GM20000 (cell line): ENCODE data around the gene PKP4.

ENCODE experiments used
- DNase-seq: peaks from one replicate; pipeline ENCODE4 v3.0.0; 2012; ENCODE audit warnings: low spot score
- TF ChIP-seq, protein P1 (sequence below): IDR thresholded peaks from 2 replicates; pipeline ENCODE4 v1.5.1; 2012; ENCODE audit warnings: mild to moderate bottlenecking, control low read depth; ENCODE audit errors: extremely low read depth, missing control alignments

Gene PKP4

DNA sequence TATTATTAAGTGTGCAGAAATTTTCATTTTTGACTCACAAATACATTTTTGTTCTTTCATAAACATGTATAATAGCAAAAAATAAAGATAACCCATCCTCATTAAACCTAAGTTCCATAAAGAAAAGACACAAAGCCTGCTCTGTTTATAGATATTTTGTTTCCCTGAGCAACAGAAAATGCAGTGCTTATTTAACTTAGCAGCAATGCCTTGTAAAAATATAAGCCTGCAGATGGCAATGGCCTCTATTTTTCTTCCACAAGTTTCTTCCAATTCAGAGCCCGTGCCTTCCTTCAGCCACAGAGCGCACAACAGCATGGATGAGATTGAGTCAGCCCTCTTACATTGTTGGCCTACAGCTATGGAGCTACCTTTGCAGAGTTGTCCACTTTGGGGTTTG, 43.6 kb downstream of the PKP4 start:
- TF ChIP-seq, protein P1, sequence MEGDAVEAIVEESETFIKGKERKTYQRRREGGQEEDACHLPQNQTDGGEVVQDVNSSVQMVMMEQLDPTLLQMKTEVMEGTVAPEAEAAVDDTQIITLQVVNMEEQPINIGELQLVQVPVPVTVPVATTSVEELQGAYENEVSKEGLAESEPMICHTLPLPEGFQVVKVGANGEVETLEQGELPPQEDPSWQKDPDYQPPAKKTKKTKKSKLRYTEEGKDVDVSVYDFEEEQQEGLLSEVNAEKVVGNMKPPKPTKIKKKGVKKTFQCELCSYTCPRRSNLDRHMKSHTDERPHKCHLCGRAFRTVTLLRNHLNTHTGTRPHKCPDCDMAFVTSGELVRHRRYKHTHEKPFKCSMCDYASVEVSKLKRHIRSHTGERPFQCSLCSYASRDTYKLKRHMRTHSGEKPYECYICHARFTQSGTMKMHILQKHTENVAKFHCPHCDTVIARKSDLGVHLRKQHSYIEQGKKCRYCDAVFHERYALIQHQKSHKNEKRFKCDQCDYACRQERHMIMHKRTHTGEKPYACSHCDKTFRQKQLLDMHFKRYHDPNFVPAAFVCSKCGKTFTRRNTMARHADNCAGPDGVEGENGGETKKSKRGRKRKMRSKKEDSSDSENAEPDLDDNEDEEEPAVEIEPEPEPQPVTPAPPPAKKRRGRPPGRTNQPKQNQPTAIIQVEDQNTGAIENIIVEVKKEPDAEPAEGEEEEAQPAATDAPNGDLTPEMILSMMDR, result no peak
- no peak for DNase-seq

- no peak for DNase-seq
- TF ChIP-seq, protein P1, result no peak
Measured at GRCh38 chr2:158501301-158501700, 44.5 kb downstream of the PKP4 start.

- TF ChIP-seq, protein P1, result no peak
- no peak for DNase-seq
Measured at GRCh38 chr2:158502974-158503373, 46.2 kb downstream of the PKP4 start.

DNA sequence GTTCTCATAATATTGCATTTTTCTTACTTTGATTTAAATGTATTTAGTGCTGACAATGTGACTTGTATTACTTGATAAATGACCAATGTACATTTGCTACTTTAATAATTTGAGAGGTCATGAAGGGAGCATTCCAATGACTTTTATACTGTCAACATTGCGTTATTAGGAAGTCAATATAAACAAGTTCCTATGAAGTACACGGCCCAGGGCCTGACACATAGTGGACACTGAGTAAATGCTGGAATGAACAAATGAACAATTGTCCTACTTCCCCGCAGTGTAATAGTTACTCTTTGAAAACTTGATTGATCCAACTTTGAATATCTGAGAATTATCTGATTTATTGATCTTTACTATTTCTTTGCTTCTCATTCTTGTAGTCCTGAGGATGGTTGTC, 47.3 kb downstream of the PKP4 start:
- TF ChIP-seq, protein P1, result no peak
- DNase-seq, result no peak

DNA sequence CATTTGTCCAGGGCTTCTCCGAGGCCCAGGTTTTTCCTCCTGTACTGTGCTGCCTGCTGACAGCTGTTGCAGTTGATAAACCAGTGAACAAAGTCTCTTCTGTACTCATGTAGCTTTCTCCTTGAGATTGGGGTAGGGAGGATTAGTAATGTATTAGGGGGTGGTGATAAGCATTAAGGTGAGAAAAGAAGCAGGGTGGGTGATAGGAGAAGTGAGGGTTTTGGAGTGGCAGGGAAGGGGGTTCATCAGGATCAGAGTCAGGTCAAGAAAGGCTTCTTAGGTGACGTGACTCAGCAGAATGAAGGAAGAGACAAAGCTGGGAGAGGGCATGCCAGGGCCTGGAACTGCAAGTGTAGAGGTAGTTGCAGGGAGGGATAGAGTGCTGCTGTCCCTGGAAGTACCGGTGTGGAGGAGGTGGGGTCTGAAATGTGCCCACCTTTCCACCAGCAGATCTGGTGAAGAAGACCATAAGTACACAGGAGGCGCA, 48.7 kb downstream of the PKP4 start:
- no peak for DNase-seq
- TF ChIP-seq, protein P1, result no peak

DNA sequence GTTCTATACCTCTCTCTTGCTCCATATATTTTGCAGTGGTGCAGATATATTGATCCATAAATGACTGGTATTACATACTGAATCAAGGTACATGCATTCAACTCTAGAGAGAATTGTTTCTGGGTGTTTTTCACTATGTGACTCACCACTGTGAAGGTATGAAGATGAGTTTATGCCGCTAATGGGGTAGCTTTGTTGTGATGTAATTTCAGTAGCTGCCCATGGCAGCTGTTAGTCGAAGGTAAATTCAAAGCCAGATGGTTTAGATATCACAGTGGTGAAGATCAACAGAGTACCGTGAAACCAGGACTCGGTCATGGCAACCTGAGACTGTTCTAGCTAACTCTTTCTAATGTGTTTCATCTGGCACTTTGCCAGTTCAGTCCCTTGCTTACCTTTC, 50.4 kb downstream of the PKP4 start:
- DNase-seq, result peak; percentile 12
- TF ChIP-seq, protein P1, result no peak

- no peak for DNase-seq
- TF ChIP-seq, protein P1, result no peak
Measured at GRCh38 chr2:158507679-158508078, 50.9 kb downstream of the PKP4 start.
